CD8-positive, alpha-beta memory T cell (primary cell): ENCODE measurements around the gene ENGASE. TPM values are rescaled to one million over a fixed set of nuclear protein-coding genes. Genes with fewer than 3 reads are reported as not detected.
A peak's percentile ranks its signal among the peaks of the same experiment; 100 is the strongest.

Experiments
- CTCF ChIA-PET: fragments of 350-600 bp; sonication (Branson Sonifier 250); formaldehyde crosslinking; loops from one replicate; lab custom pipeline; 2021; ENCODE audit warnings: antibody characterized with exemption; lab: Charles Lee
- POLR2A ChIA-PET: fragments of 350-600 bp; sonication (Branson Sonifier 250); formaldehyde crosslinking; loops from one replicate; lab custom pipeline; 2021; ENCODE audit warnings: antibody characterized with exemption; lab: Charles Lee
- DNase-seq, 5 donors: peaks; one replicate each; pipeline versions ENCODE4 v3.0.0 to v3.0.0-alpha.2; 2020 to 2022; ENCODE audit warnings: mixed read lengths in 1 of 5
- H3K27ac ChIP-seq: one replicate; pipeline ENCODE4 v1.7.0; 2013; ENCODE audit warnings: low read depth, mild to moderate bottlenecking, low read length, moderate library complexity
- H3K27me3 ChIP-seq: 2 replicates; pipeline ENCODE4 v1.7.0; 2013; ENCODE audit warnings: low read length, mild to moderate bottlenecking; ENCODE audit not compliant: insufficient read depth, poor library complexity, severe bottlenecking
- H3K36me3 ChIP-seq: 2 replicates; pipeline ENCODE4 v1.7.0; 2013; ENCODE audit warnings: mild to moderate bottlenecking, low read length, moderate library complexity; ENCODE audit not compliant: insufficient read depth
- H3K4me1 ChIP-seq: 2 replicates; pipeline ENCODE4 v1.7.0; 2013; ENCODE audit warnings: mild to moderate bottlenecking, low read length, moderate library complexity; ENCODE audit not compliant: insufficient read depth
- H3K4me3 ChIP-seq: 2 replicates; pipeline ENCODE4 v1.7.0; 2013; ENCODE audit warnings: mild to moderate bottlenecking, low read length
- H3K9me3 ChIP-seq: 2 replicates; pipeline ENCODE4 v1.7.0; 2013; ENCODE audit warnings: mild to moderate bottlenecking, low read length
- H3K27ac Mint-ChIP-seq, 8 donors: one replicate each; pipeline ENCODE4 v1.8.0; 2020 to 2021; ENCODE audit warnings: mixed read lengths in 8 of 8, mild to moderate bottlenecking in 6 of 8, inconsistent platforms in 3 of 8, moderate library complexity in 3 of 8
- H3K27me3 Mint-ChIP-seq, 2 donors: one replicate each; pipeline ENCODE4 v1.8.0; 2020 to 2021; ENCODE audit warnings: mixed read lengths in 2 of 2, mild to moderate bottlenecking in 1 of 2, moderate library complexity in 1 of 2
- H3K36me3 Mint-ChIP-seq, 3 donors: one replicate each; pipeline ENCODE4 v1.8.0; 2020 to 2021; ENCODE audit warnings: mixed read lengths in 3 of 3, inconsistent platforms in 1 of 3, mild to moderate bottlenecking in 1 of 3
- H3K4me1 Mint-ChIP-seq, 3 donors: one replicate each; pipeline ENCODE4 v1.8.0; 2020 to 2021; ENCODE audit warnings: mixed read lengths in 3 of 3, inconsistent platforms in 1 of 3, mild to moderate bottlenecking in 1 of 3
- H3K4me3 Mint-ChIP-seq, 7 donors: one replicate each; pipeline ENCODE4 v1.8.0; 2020 to 2021; ENCODE audit warnings: mixed read lengths in 7 of 7, mild to moderate bottlenecking in 6 of 7, moderate library complexity in 4 of 7, inconsistent platforms in 2 of 7
- H3K9me3 Mint-ChIP-seq, 5 donors: one replicate each; pipeline ENCODE4 v1.8.0; 2020 to 2022; ENCODE audit warnings: mixed read lengths in 5 of 5, mild to moderate bottlenecking in 3 of 5, moderate library complexity in 2 of 5, inconsistent platforms in 1 of 5
- polyA plus RNA-seq: library from polyadenylated mRNA; unstranded; fragments of 300-500 nt; fragmentation: Illumina TruSeq; gene quantifications from one replicate; pipeline ENCODE4 v1.2.3, GENCODE V29; 2021
- total RNA-seq, 2 experiments: library from RNA; stranded (reverse); gene quantifications; one replicate each; pipeline ENCODE4 v1.2.3, GENCODE V29; 2021

ENGASE gene
- total and polyA plus RNA-seq, 3 experiments from 2014 or later: 3.5 to 38.3 (median 33.2) TPM

- H3K27me3 ChIP-seq: no peaks in the 10 kb centered on the region
- no peak overlapping the region for H3K27ac ChIP-seq
- H3K4me1 ChIP-seq: no peaks in the 10 kb centered on the region
- H3K36me3 Mint-ChIP-seq: no peaks in the 10 kb centered on the region
- H3K4me1 Mint-ChIP-seq: peaks cover 4 to 5% (median 4%) of the 10 kb centered on the region in 3 donors
- CTCF ChIA-PET: interaction anchor here (0.7 to 3.5 kb wide), 9 partner anchors 8 to 188 kb away, joined by 3 to 13 read pairs (median 4); no protein-coding TSS in a partner anchor
- H3K36me3 ChIP-seq: no peaks in the 10 kb centered on the region
- no peak overlapping the region for H3K27ac Mint-ChIP-seq
- no peak for DNase-seq
- no peak overlapping the region for H3K4me3 ChIP-seq
- POLR2A ChIA-PET: no interaction called here
- H3K4me3 Mint-ChIP-seq: no peak overlapping the region
- H3K27me3 Mint-ChIP-seq: peaks cover 23 to 24% of the 10 kb centered on the region in 2 donors
- no peaks in the 10 kb centered on the region for H3K9me3 Mint-ChIP-seq
- H3K9me3 ChIP-seq: no peaks in the 10 kb centered on the region
These were observed 32.8 kb upstream of the ENGASE start for GRCh38 chr17:79041723-79042420.

GRCh38 chr17:79042421-79043190, 32.0 kb upstream of the ENGASE start:
- DNase-seq: peak; percentile 49 to 72 (median 57)
- Histone ChIP-seq H3K9me3 (no peaks in the 10 kb centered on the region), H3K36me3 (no peaks in the 10 kb centered on the region), H3K27me3 (no peaks in the 10 kb centered on the region), H3K27ac (no peak overlapping the region), H3K4me3 (no peak overlapping the region), H3K4me1 (no peaks in the 10 kb centered on the region)
- H3K27ac Mint-ChIP-seq: no peak overlapping the region
- POLR2A ChIA-PET: no interaction called here
- peaks cover 4 to 5% (median 4%) of the 10 kb centered on the region in 3 donors for H3K4me1 Mint-ChIP-seq
- no peaks in the 10 kb centered on the region for H3K36me3 Mint-ChIP-seq
- CTCF ChIA-PET: interaction anchor here (0.6 to 3.5 kb wide), 10 partner anchors 9 to 187 kb away, joined by 3 to 13 read pairs (median 4); no protein-coding TSS in a partner anchor
- H3K9me3 Mint-ChIP-seq: no peaks in the 10 kb centered on the region
- peaks cover 23 to 24% of the 10 kb centered on the region in 2 donors for H3K27me3 Mint-ChIP-seq
- no peak overlapping the region for H3K4me3 Mint-ChIP-seq

- ChIA-PET POLR2A (no interaction called here), CTCF (no interaction called here)
- H3K36me3 Mint-ChIP-seq: no peaks in the 10 kb centered on the region
- H3K27ac ChIP-seq: no peak overlapping the region
- no peak overlapping the region for H3K4me3 ChIP-seq
- no peaks in the 10 kb centered on the region for H3K36me3 ChIP-seq
- H3K27me3 ChIP-seq: no peaks in the 10 kb centered on the region
- H3K4me1 Mint-ChIP-seq: peaks cover 4 to 5% (median 4%) of the 10 kb centered on the region in 3 donors
- DNase-seq: no peak
- peak overlapping the region in 1 of 7 donors; percentile 44 for H3K4me3 Mint-ChIP-seq
- no peaks in the 10 kb centered on the region for H3K9me3 ChIP-seq
- no peaks in the 10 kb centered on the region for H3K4me1 ChIP-seq
- H3K27ac Mint-ChIP-seq: no peak overlapping the region
- H3K9me3 Mint-ChIP-seq: no peaks in the 10 kb centered on the region
- H3K27me3 Mint-ChIP-seq: peaks cover 23 to 24% of the 10 kb centered on the region in 2 donors
These were observed 31.3 kb upstream of the ENGASE start for GRCh38 chr17:79043191-79043930.

GRCh38 chr17:79043931-79044320, 30.7 kb upstream of the ENGASE start:
- Mint-ChIP-seq H3K9me3 (no peaks in the 10 kb centered on the region), H3K4me1 (peaks cover 4 to 5% (median 4%) of the 10 kb centered on the region in 3 donors), H3K27me3 (peaks cover 23 to 24% of the 10 kb centered on the region in 2 donors), H3K4me3 (no peak overlapping the region), H3K36me3 (no peaks in the 10 kb centered on the region), H3K27ac (no peak overlapping the region)
- Histone ChIP-seq H3K36me3 (no peaks in the 10 kb centered on the region), H3K4me3 (no peak overlapping the region), H3K27ac (no peak overlapping the region), H3K27me3 (no peaks in the 10 kb centered on the region), H3K4me1 (no peaks in the 10 kb centered on the region), H3K9me3 (no peaks in the 10 kb centered on the region)
- ChIA-PET CTCF (interaction anchor here (2.1 kb wide), 1 partner anchor 21 kb away, joined by 7 read pairs; no protein-coding TSS in a partner anchor), POLR2A (no interaction called here)
- no peak for DNase-seq

- Mint-ChIP-seq H3K4me3 (no peak overlapping the region), H3K27ac (no peak overlapping the region), H3K9me3 (no peaks in the 10 kb centered on the region), H3K36me3 (no peaks in the 10 kb centered on the region), H3K27me3 (peaks cover 23 to 25% of the 10 kb centered on the region in 2 donors), H3K4me1 (peaks cover 4 to 5% (median 4%) of the 10 kb centered on the region in 3 donors)
- no peak overlapping the region for H3K4me3 ChIP-seq
- H3K4me1 ChIP-seq: no peaks in the 10 kb centered on the region
- no peaks in the 10 kb centered on the region for H3K9me3 ChIP-seq
- DNase-seq: no peak
- no peaks in the 10 kb centered on the region for H3K36me3 ChIP-seq
- POLR2A ChIA-PET: no interaction called here
- no peak overlapping the region for H3K27ac ChIP-seq
- H3K27me3 ChIP-seq: no peaks in the 10 kb centered on the region
- CTCF ChIA-PET: interaction anchor here (1.5 to 2.1 kb wide), 3 partner anchors 8 to 22 kb away, joined by 3 to 9 read pairs (median 7); no protein-coding TSS in a partner anchor
These were observed 30.2 kb upstream of the ENGASE start for GRCh38 chr17:79044462-79044861.

- Mint-ChIP-seq H3K9me3 (no peaks in the 10 kb centered on the region), H3K36me3 (no peaks in the 10 kb centered on the region), H3K4me3 (no peak overlapping the region), H3K27me3 (peaks cover 23 to 25% of the 10 kb centered on the region in 2 donors), H3K4me1 (peaks cover 4 to 5% (median 4%) of the 10 kb centered on the region in 3 donors), H3K27ac (no peak overlapping the region)
- CTCF ChIA-PET: interaction anchor here (1.0 to 2.3 kb wide), 14 partner anchors 9 to 358 kb away, joined by 3 to 10 read pairs (median 4); no protein-coding TSS in a partner anchor
- no peak overlapping the region for H3K4me3 ChIP-seq
- H3K4me1 ChIP-seq: no peaks in the 10 kb centered on the region
- H3K27me3 ChIP-seq: no peaks in the 10 kb centered on the region
- DNase-seq: no peak
- POLR2A ChIA-PET: no interaction called here
- H3K27ac ChIP-seq: no peak overlapping the region
- H3K9me3 ChIP-seq: no peaks in the 10 kb centered on the region
- no peaks in the 10 kb centered on the region for H3K36me3 ChIP-seq
These were observed 29.5 kb upstream of the ENGASE start for GRCh38 chr17:79045001-79045729.

- Histone ChIP-seq H3K4me1 (no peaks in the 10 kb centered on the region), H3K4me3 (no peak overlapping the region), H3K9me3 (no peaks in the 10 kb centered on the region), H3K36me3 (no peaks in the 10 kb centered on the region), H3K27me3 (no peaks in the 10 kb centered on the region), H3K27ac (no peak overlapping the region)
- ChIA-PET POLR2A (no interaction called here), CTCF (interaction anchor here (1.0 to 2.3 kb wide), 14 partner anchors 10 to 357 kb away, joined by 3 to 10 read pairs (median 4); no protein-coding TSS in a partner anchor)
- H3K36me3 Mint-ChIP-seq: no peaks in the 10 kb centered on the region
- H3K27me3 Mint-ChIP-seq: peaks cover 23 to 29% of the 10 kb centered on the region in 2 donors
- H3K4me1 Mint-ChIP-seq: peaks cover 4 to 5% (median 4%) of the 10 kb centered on the region in 3 donors
- peak overlapping the region in 2 of 8 donors; percentile 21 to 42 for H3K27ac Mint-ChIP-seq
- no peak overlapping the region for H3K4me3 Mint-ChIP-seq
- no peaks in the 10 kb centered on the region for H3K9me3 Mint-ChIP-seq
- DNase-seq: peak; percentile 32 to 63 (median 41)
These were observed 28.8 kb upstream of the ENGASE start for GRCh38 chr17:79045842-79046196.
